IMR-90 (cell line): Measurements from ENCODE around the gene CNTN4. TPM values are rescaled to one million over a fixed set of nuclear protein-coding genes. Genes with fewer than 3 reads are reported as not detected.

Experiments used
- ATAC-seq: fragments of 200-7000 bp; cut with Tn5 transposase; 2 replicates; pipeline ENCODE4 v1.9.1; 2020; ENCODE audit warnings: low read depth, mild to moderate bottlenecking, moderate library complexity
- BruUV-seq: library from RNA; stranded (reverse); fragments of 400-500 nt; replicated peaks from 2 replicates; lab custom pipeline; 2021; lab: Mats Ljungman, UMichigan
- CTCF ChIA-PET: fragments of 300-600 bp; formaldehyde crosslinking; extraction: SDS; loops from one replicate; lab custom pipeline; 2021; ENCODE audit warnings: antibody characterized with exemption; lab: Yijun Ruan, JAX
- POLR2A ChIA-PET: fragments of 300-600 bp; sonication (Branson Sonifier 250); formaldehyde crosslinking; loops from one replicate; lab custom pipeline; 2022; ENCODE audit warnings: antibody characterized with exemption; ENCODE audit not compliant: unreplicated experiment; lab: Charles Lee
- DNase-seq: peaks from one replicate; pipeline ENCODE4 v3.0.0; 2013
- H2AFZ ChIP-seq: replicated peaks from 2 replicates; pipeline ENCODE3; 2013; ENCODE audit warnings: low read length, mild to moderate bottlenecking; ENCODE audit not compliant: poor library complexity
- H2AK5ac ChIP-seq: 2 replicates; pipeline ENCODE4 v1.6.1; 2013; ENCODE audit warnings: low read depth, low read length, inconsistent platforms
- H2AK9ac ChIP-seq: replicated peaks from 2 replicates; pipeline ENCODE3; 2013; ENCODE audit warnings: mild to moderate bottlenecking, low read depth, low read length, moderate library complexity; ENCODE audit not compliant: poor library complexity
- H2BK120ac ChIP-seq: 2 replicates; pipeline ENCODE4 v1.6.1; 2013; ENCODE audit warnings: low read depth, low read length, inconsistent platforms
- H2BK15ac ChIP-seq: 3 replicates; pipeline ENCODE4 v1.6.1; 2013; ENCODE audit warnings: low read depth, low read length, inconsistent platforms
- H2BK20ac ChIP-seq: 2 replicates; pipeline ENCODE4 v1.6.1; 2013; ENCODE audit warnings: low read depth, mild to moderate bottlenecking, inconsistent platforms, low read length, moderate library complexity
- H2BK5ac ChIP-seq: 2 replicates; pipeline ENCODE4 v1.6.1; 2013; ENCODE audit warnings: mild to moderate bottlenecking, low read depth, low read length, inconsistent platforms; ENCODE audit not compliant: poor library complexity, severe bottlenecking
- H3K14ac ChIP-seq: replicated peaks from 2 replicates; pipeline ENCODE4 v1.6.1; 2013; ENCODE audit warnings: low read depth, low read length, inconsistent platforms
- H3K18ac ChIP-seq: 2 replicates; pipeline ENCODE4 v1.6.1; 2013; ENCODE audit warnings: low read depth, low read length, control low read depth
- H3K23ac ChIP-seq: 2 replicates; pipeline ENCODE4 v1.6.1; 2013; ENCODE audit warnings: low read depth, low read length, inconsistent platforms
- H3K27ac ChIP-seq: 2 replicates; pipeline ENCODE4 v1.5.1; 2013; ENCODE audit warnings: mild to moderate bottlenecking, control low read depth, low read length; ENCODE audit not compliant: insufficient read depth
- H3K27me3 ChIP-seq: 2 replicates; pipeline ENCODE4 v1.6.1; 2013; ENCODE audit warnings: low read length; ENCODE audit not compliant: control insufficient read depth, insufficient read depth
- H3K36me3 ChIP-seq: 2 replicates; pipeline ENCODE4 v1.6.1; 2013; ENCODE audit warnings: low read length, mixed read lengths; ENCODE audit not compliant: control insufficient read depth, insufficient read depth
- H3K4ac ChIP-seq: 2 replicates; pipeline ENCODE4 v1.6.1; 2013; ENCODE audit warnings: low read depth, low read length, inconsistent platforms
- H3K4me1 ChIP-seq: 2 replicates; pipeline ENCODE4 v1.6.1; 2013; ENCODE audit warnings: low read length, mixed read lengths; ENCODE audit not compliant: control insufficient read depth, insufficient read depth
- H3K4me2 ChIP-seq: 2 replicates; pipeline ENCODE4 v1.6.1; 2013; ENCODE audit warnings: low read depth, mild to moderate bottlenecking, control low read depth, low read length, moderate library complexity
- H3K4me3 ChIP-seq: 2 replicates; pipeline ENCODE4 v1.5.1; 2013; ENCODE audit warnings: low read depth, mild to moderate bottlenecking, control low read depth, low read length, moderate library complexity; ENCODE audit not compliant: insufficient read depth
- H3K56ac ChIP-seq: 2 replicates; pipeline ENCODE4 v1.6.1; 2013; ENCODE audit warnings: low read length, inconsistent platforms; ENCODE audit not compliant: insufficient read depth; ENCODE audit errors: extremely low read depth
- H3K79me1 ChIP-seq, 2 experiments: 2 replicates each; pipeline ENCODE4 v1.6.1; 2013; ENCODE audit warnings: low read length in 2 of 2, inconsistent platforms in 1 of 2, low read depth in 1 of 2
- H3K9ac ChIP-seq: 2 replicates; pipeline ENCODE4 v1.6.1; 2013; ENCODE audit warnings: low read depth, low read length, control low read depth
- H3K9me1 ChIP-seq: 2 replicates; pipeline ENCODE4 v1.6.1; 2013; ENCODE audit warnings: low read length, inconsistent platforms; ENCODE audit not compliant: insufficient read depth
- H3K9me3 ChIP-seq: 2 replicates; pipeline ENCODE4 v1.6.1; 2013; ENCODE audit warnings: low read length; ENCODE audit not compliant: control insufficient read depth, insufficient read depth
- H4K20me1 ChIP-seq: 2 replicates; pipeline ENCODE4 v1.6.1; 2013; ENCODE audit warnings: low read length, inconsistent platforms; ENCODE audit not compliant: insufficient read depth
- H4K5ac ChIP-seq: 2 replicates; pipeline ENCODE4 v1.6.1; 2013; ENCODE audit warnings: mild to moderate bottlenecking, low read depth, low read length, control low read depth
- H4K8ac ChIP-seq, 2 experiments: 2 replicates each; pipeline ENCODE4 v1.6.1; 2013; ENCODE audit warnings: low read depth in 2 of 2, low read length in 2 of 2, control low read depth in 1 of 2, inconsistent platforms in 1 of 2
- H4K91ac ChIP-seq: 2 replicates; pipeline ENCODE4 v1.6.1; 2013; ENCODE audit warnings: low read depth, low read length, inconsistent platforms; ENCODE audit not compliant: insufficient read depth
- CEBPB ChIP-seq: IDR thresholded peaks from 2 replicates; pipeline ENCODE4 v1.6.1; 2012; ENCODE audit warnings: low read depth, low read length, improper control_type of control experiment
- FOS ChIP-seq: fragments of 150-350 bp; IDR thresholded peaks from 2 replicates; pipeline ENCODE4 v1.6.1; 2016; ENCODE audit warnings: low read depth, low read length
- MAFK ChIP-seq: IDR thresholded peaks from 2 replicates; pipeline ENCODE4 v1.6.1; 2012; ENCODE audit warnings: low read depth, low read length, improper control_type of control experiment
- RAD21 ChIP-seq: IDR thresholded peaks from 2 replicates; pipeline ENCODE4 v1.6.1; 2012; ENCODE audit warnings: low read length, improper control_type of control experiment
- WGBS, 2 experiments: methylation state at CpG; one replicate each; pipeline versions ENCODE4 v1.1.5 to v1.1.7; 2013; ENCODE audit warnings: missing lambda C conversion rate in 2 of 2; ENCODE audit not compliant: insufficient read length in 1 of 2; ENCODE audit errors: extremely low coverage in 2 of 2; 5-methylcytosine and 5-hydroxymethylcytosine counted together
- dilution Hi-C: fragments of 300-500 bp; cut with HindIII; formaldehyde crosslinking; loops from one replicate; pipeline ENCODE4 v1.14.3; 2018; ENCODE audit warnings: low sequenced_read_pairs; ENCODE audit not compliant: unreplicated experiment
- in situ Hi-C: fragments of 300-500 bp; cut with MboI; formaldehyde crosslinking; loops from 3 replicates; pipeline ENCODE4 v1.14.3; 2019; ENCODE audit warnings: low sequenced_read_pairs, inconsistent platforms, mixed read lengths
- intact Hi-C: fragments of 100-400 bp; cut with micrococcal nuclease; formaldehyde crosslinking; loops from 2 replicates; pipeline ENCODE4 v1.10.0; 2022
- polyA plus RNA-seq, 3 experiments: library from polyadenylated mRNA; depleted of rRNA; stranded (reverse); fragments of >200 nt; gene quantifications; 2 replicates each; pipeline ENCODE4 v1.2.3, GENCODE V29; 2012; ENCODE audit warnings: low replicate concordance in 1 of 3
- total RNA-seq: library from RNA; depleted of rRNA; stranded (reverse); fragments of >200 nt; gene quantifications from 2 replicates; pipeline ENCODE4 v1.2.3, GENCODE V29; 2012
- TF ChIP-seq, protein P1 (sequence below): conservative IDR thresholded peaks from 2 replicates; pipeline ENCODE4 v1.5.1; 2012; ENCODE audit warnings: mild to moderate bottlenecking, low read depth, low read length, improper control_type of control experiment

CNTN4 gene
- total and polyA plus RNA-seq, 2 of the 4 experiments (the other 2 are of a cell fraction): under 0.01 TPM; not detected in 1

DNA sequence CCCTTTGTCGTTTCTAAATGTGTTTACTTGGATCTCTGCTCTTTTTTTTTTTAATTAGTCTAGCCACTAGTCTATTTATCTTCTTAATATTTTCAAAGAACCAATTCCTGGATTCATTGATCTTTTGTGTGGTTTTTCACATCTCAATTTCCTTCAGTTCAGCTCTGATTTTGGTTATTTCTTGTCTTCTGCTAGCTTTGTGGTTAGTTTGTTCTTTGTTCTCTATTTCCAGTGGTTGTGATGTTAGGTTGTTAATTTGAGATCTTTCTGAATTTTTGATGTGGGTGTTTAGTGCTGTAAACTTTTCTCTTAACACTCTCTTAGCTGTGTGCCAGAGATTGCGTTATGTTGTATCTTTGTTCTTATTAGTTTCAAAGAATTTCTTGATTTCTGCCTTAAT is 446.1 kb downstream of the CNTN4 start:
- H4K5ac ChIP-seq: no peak overlapping the region
- H3K56ac ChIP-seq: no peak overlapping the region
- no peak overlapping the region for H3K4me2 ChIP-seq
- no peak overlapping the region for H3K14ac ChIP-seq
- H4K91ac ChIP-seq: no peak overlapping the region
- H3K18ac ChIP-seq: no peak overlapping the region
- H3K9me1 ChIP-seq: no peaks in the 10 kb centered on the region
- H2BK20ac ChIP-seq: no peak overlapping the region
- WGBS, 2 experiments: no CpG with 5 or more reads among the region's 2 CpGs
- no peak overlapping the region for H3K4me3 ChIP-seq
- no peak for TF ChIP-seq RAD21
- TF ChIP-seq MAFK: no peak
- TF ChIP-seq FOS: no peak
- no peak for TF ChIP-seq CEBPB
- TF ChIP-seq, protein P1, sequence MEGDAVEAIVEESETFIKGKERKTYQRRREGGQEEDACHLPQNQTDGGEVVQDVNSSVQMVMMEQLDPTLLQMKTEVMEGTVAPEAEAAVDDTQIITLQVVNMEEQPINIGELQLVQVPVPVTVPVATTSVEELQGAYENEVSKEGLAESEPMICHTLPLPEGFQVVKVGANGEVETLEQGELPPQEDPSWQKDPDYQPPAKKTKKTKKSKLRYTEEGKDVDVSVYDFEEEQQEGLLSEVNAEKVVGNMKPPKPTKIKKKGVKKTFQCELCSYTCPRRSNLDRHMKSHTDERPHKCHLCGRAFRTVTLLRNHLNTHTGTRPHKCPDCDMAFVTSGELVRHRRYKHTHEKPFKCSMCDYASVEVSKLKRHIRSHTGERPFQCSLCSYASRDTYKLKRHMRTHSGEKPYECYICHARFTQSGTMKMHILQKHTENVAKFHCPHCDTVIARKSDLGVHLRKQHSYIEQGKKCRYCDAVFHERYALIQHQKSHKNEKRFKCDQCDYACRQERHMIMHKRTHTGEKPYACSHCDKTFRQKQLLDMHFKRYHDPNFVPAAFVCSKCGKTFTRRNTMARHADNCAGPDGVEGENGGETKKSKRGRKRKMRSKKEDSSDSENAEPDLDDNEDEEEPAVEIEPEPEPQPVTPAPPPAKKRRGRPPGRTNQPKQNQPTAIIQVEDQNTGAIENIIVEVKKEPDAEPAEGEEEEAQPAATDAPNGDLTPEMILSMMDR: no peak
- CTCF ChIA-PET: no interaction called here
- H4K20me1 ChIP-seq: no peaks in the 10 kb centered on the region
- BruUV-seq: no TSS peak
- no peaks in the 10 kb centered on the region for H3K4me1 ChIP-seq
- no peak overlapping the region for H3K4ac ChIP-seq
- H2BK120ac ChIP-seq: no peak overlapping the region
- no peak overlapping the region for H2BK15ac ChIP-seq
- intact Hi-C loops: no loop called here
- no peak for ATAC-seq
- H2AFZ ChIP-seq: no peak overlapping the region
- POLR2A ChIA-PET: no interaction called here
- H4K8ac ChIP-seq: no peak overlapping the region
- no peak overlapping the region for H2AK5ac ChIP-seq
- H3K27ac ChIP-seq: no peak overlapping the region
- H2BK5ac ChIP-seq: no peak overlapping the region
- no peak for DNase-seq
- H2AK9ac ChIP-seq: no peak overlapping the region
- no peaks in the 10 kb centered on the region for H3K27me3 ChIP-seq
- no peaks in the 10 kb centered on the region for H3K79me1 ChIP-seq
- H3K9me3 ChIP-seq: peaks cover 3% of the 10 kb centered on the region
- no peaks in the 10 kb centered on the region for H3K36me3 ChIP-seq
- in situ Hi-C loops: no loop called here
- H3K23ac ChIP-seq: no peak overlapping the region
- no peak overlapping the region for H3K9ac ChIP-seq
- dilution Hi-C loops: no loop called here
